AG04449 (cell line): ENCODE measurements around the gene DENND6A.
"Not testable (repeated sequence)": the region's sequence is repeated elsewhere in the genome, so short reads cannot be mapped to it uniquely, and the experiment has no call there.

Experiments
- CTCF ChIA-PET: fragments of 350-600 bp; formaldehyde crosslinking; extraction: SDS; loops from one replicate; lab custom pipeline; 2021; ENCODE audit warnings: antibody characterized with exemption; lab: Yijun Ruan, JAX
- POLR2A ChIA-PET: fragments of 400-600, 350-600 bp; formaldehyde crosslinking; extraction: SDS; loops from one replicate; lab custom pipeline; 2020; ENCODE audit warnings: antibody characterized with exemption, inconsistent platforms; lab: Yijun Ruan, JAX
- DNase-seq: peaks from one replicate; pipeline ENCODE4 v3.0.0-alpha.2; 2010; ENCODE audit warnings: low read depth, low spot score
- H3K4me3 ChIP-seq: 2 replicates; pipeline ENCODE4 v1.5.1; 2011; ENCODE audit warnings: low read depth, mild to moderate bottlenecking, control low read depth, low read length
- CTCF ChIP-seq: IDR thresholded peaks from one replicate; pipeline ENCODE4 v1.5.1; 2011; ENCODE audit warnings: mild to moderate bottlenecking, moderate library complexity, low read length, control low read depth, inconsistent platforms; ENCODE audit not compliant: insufficient read depth; ENCODE audit errors: missing control alignments

The DENND6A gene

GRCh38 chr3:57616233-57616632, 76.6 kb downstream of the DENND6A start:
- POLR2A ChIA-PET: no interaction called here
- CTCF ChIA-PET: no interaction called here
- DNase-seq: no peak
- H3K4me3 ChIP-seq: no peak overlapping the region
- TF ChIP-seq CTCF: no peak

DNA sequence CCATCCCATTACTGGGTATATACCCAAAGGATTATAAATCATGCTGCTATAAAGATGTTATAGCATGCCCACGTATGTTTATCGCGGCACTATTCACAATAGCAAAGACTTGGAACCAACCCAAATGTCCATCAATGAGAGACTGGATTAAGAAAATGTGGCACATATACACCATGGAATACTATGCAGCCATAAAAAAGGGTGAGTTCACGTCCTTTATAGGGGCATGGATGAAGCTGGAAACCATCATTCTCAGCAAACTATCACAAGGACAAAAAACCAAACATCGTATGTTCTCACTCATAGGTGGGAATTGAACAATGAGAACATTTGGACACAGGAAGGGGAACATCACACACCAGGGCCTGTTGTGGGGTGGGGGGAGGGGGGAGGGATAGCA, 81.0 kb downstream of the DENND6A start:
- H3K4me3 ChIP-seq, DNase-seq, CTCF ChIA-PET, POLR2A ChIA-PET: not testable (repeated sequence)

DNA sequence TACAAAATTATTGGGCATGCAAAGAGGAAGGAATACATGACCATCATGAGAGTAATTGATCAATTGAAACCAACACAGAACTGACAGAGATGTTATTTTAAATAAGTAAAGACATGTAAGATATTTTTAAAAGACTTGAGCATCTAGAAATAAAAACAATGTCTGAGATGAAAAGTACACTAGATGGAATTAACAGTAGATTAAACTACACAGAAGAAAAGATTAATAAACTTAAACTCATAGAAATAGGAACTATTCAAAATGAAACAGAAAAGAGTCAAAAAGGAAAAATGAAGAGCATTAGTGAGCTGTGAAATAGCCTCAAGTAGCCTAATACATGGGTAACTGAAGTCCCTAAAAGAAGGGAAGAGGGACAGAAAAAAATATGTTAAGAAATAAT, 87.2 kb downstream of the DENND6A start:
- ChIA-PET POLR2A (no interaction called here), CTCF (no interaction called here)
- no peak for DNase-seq
- no peak overlapping the region for H3K4me3 ChIP-seq
- TF ChIP-seq CTCF: no peak

GRCh38 chr3:57604971-57605370, 87.9 kb downstream of the DENND6A start:
- POLR2A ChIA-PET: no interaction called here
- no peak for TF ChIP-seq CTCF
- no peak for DNase-seq
- CTCF ChIA-PET: no interaction called here
- H3K4me3 ChIP-seq: no peak overlapping the region

DNA sequence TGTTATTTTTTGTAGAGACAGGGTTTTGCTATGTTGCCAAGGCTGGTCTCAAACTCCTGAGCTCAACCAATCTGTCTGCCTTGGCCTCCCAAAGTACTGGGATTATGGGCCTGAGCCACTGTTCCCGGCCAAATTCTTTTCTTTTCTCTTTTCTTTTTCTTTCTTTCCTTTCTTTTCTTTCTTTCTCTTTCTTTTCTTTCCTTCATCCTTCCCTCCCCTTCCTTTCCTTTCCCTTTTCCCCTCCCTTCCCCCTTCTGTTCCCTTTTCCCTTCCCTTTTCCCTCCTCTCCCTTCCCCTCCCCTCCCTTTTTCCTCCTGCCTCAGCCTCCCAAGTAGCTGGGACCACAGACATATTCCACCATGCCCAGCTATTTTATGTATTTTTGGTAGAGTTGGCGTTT, 92.7 kb downstream of the DENND6A start:
- ChIA-PET POLR2A (no interaction called here), CTCF (no interaction called here)
- no peak for DNase-seq
- no peak overlapping the region for H3K4me3 ChIP-seq
- no peak for TF ChIP-seq CTCF

- TF ChIP-seq CTCF: no peak
- no peak for DNase-seq
- ChIA-PET POLR2A (interaction anchor here (0.6 kb wide), 1 partner anchor 125 kb away, joined by 3 read pairs; no protein-coding TSS in a partner anchor), CTCF (no interaction called here)
- H3K4me3 ChIP-seq: peak overlapping the region; percentile 74
These were observed 94.0 kb downstream of the DENND6A start for GRCh38 chr3:57598765-57599360.
